Smooth muscle cell (in vitro differentiated cells): ENCODE data around the gene P4HB. TPM values are rescaled to one million over a fixed set of nuclear protein-coding genes. Genes with fewer than 3 reads are reported as not detected.
"Not testable (repeated sequence)": the region's sequence is repeated elsewhere in the genome, so short reads cannot be mapped to it uniquely, and the experiment has no call there.

ENCODE experiments used
- DNase-seq: peaks from one replicate; lab custom pipeline; 2025; ENCODE audit not compliant: unreplicated experiment; lab: John Stamatoyannopoulos, UW
- H2AFZ ChIP-seq: fragments of 200-600 bp; sonication (generic); 2 replicates; pipeline ENCODE4 v1.6.0; 2016; ENCODE audit warnings: antibody characterized with exemption, low read depth, mild to moderate bottlenecking
- H3F3A ChIP-seq: fragments of 200-600 bp; sonication (generic); 2 replicates; pipeline ENCODE4 v1.6.0; 2017; ENCODE audit warnings: antibody characterized with exemption, low read depth
- H3K27ac ChIP-seq: fragments of 200-600 bp; sonication (generic); 2 replicates; pipeline ENCODE4 v1.5.1; 2016; ENCODE audit warnings: low read depth, mild to moderate bottlenecking
- H3K27me3 ChIP-seq: fragments of 200-600 bp; sonication (generic); 2 replicates; pipeline ENCODE4 v1.6.1; 2016; ENCODE audit warnings: low read depth, mild to moderate bottlenecking
- H3K36me3 ChIP-seq: fragments of 200-600 bp; sonication (generic); 2 replicates; pipeline ENCODE4 v1.5.1; 2016; ENCODE audit warnings: low read depth
- H3K4me1 ChIP-seq: fragments of 200-600 bp; sonication (generic); 2 replicates; pipeline ENCODE4 v1.5.1; 2016; ENCODE audit warnings: low read depth
- H3K4me2 ChIP-seq: fragments of 200-600 bp; sonication (generic); 2 replicates; pipeline ENCODE4 v1.6.0; 2016; ENCODE audit warnings: mild to moderate bottlenecking
- H3K4me3 ChIP-seq: fragments of 200-600 bp; sonication (generic); 2 replicates; pipeline ENCODE4 v1.5.1; 2016; ENCODE audit warnings: mild to moderate bottlenecking
- H3K79me2 ChIP-seq: fragments of 200-600 bp; sonication (generic); 2 replicates; pipeline ENCODE4 v1.6.0; 2016; ENCODE audit warnings: low read depth, mild to moderate bottlenecking
- H3K9ac ChIP-seq: fragments of 200-600 bp; sonication (generic); 2 replicates; pipeline ENCODE4 v1.6.0; 2016; ENCODE audit warnings: low read depth
- H3K9me3 ChIP-seq: fragments of 200-600 bp; sonication (generic); replicated peaks from 2 replicates; pipeline ENCODE4 v1.5.1; 2016; ENCODE audit warnings: low read depth
- H4K20me1 ChIP-seq: fragments of 200-600 bp; sonication (generic); 2 replicates; pipeline ENCODE4 v1.6.0; 2016; ENCODE audit warnings: low read depth
- CTCF ChIP-seq: fragments of 200-600 bp; sonication (generic); IDR thresholded peaks from 2 replicates; pipeline ENCODE4 v1.5.1; 2017; ENCODE audit warnings: borderline replicate concordance, mild to moderate bottlenecking, antibody characterized with exemption; ENCODE audit not compliant: insufficient read depth, poor library complexity, severe bottlenecking
- WGBS: methylation state at CpG from one replicate; pipeline ENCODE4 v1.1.7; 2016; ENCODE audit warnings: low lambda C conversion rate; 5-methylcytosine and 5-hydroxymethylcytosine counted together
- polyA plus RNA-seq: library from polyadenylated mRNA; unstranded; fragments of >200 nt; fragmentation: Nextera tagmentation; extraction: Ambion mirVana; gene quantifications from 2 replicates; pipeline ENCODE4 v1.2.1, GENCODE V29; 2016
- total RNA-seq: library from RNA; depleted of rRNA; stranded (reverse); fragments of >200 nt; gene quantifications from 2 replicates; pipeline ENCODE4 v1.2.3, GENCODE V29; 2014

The P4HB gene
- total and polyA plus RNA-seq, 2 experiments from 2014 or later = 1,526 to 1,593 TPM

DNA sequence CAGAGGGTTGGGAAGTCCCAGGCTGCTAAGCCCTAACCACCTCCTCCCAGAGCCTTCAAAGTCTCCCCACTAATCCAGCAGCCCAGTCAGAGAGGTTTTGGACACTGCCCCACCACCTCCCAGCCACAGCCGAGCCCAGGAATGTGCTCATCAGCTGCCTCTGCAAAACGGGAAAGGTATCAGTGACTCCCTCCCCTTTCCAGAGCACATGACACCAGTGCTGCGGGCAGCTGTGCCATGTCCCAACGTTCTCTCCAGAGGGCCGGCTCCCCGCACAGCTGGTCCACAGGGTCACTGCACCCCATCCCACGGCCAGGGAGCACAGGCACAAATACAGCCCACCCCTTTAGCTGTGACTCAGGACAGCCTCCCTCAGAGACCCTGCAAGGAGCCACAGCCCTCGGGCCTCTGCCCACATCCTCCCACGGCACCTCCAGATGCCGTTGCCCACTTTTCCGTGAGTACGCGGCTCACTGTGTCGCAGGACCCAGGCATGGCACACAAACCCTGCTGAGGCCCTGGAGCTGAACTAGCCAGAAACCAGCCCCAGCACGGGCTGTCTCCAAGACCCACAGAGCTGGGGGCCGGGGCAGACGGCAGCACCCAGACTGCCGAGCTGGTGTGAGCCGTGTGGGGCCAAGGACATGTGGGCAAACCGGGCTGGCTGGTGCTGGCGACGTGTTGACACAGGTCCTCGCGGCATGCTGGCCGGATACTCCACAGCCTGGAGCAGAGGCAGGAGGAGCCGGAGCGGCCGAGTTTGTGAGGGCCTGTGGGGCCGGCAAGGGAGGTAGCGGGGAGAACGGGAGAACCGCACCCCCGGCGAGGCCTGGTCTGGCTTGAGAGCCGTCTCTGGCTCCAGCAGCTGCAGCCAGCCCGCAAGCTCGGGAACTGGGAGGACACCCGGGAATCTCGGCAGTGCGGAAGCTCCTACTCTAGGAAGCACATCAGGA is 19.2 kb downstream of the P4HB start:
- 71% methylated on average over 40 of the region's 40 CpGs for WGBS
- Histone ChIP-seq H4K20me1 (peaks cover 41% of the 10 kb centered on the region), H3K9me3 (no peaks in the 10 kb centered on the region), H3K9ac (no peak overlapping the region), H3K4me2 (no peak overlapping the region), H3K79me2 (no peaks in the 10 kb centered on the region), H3K4me3 (no peak overlapping the region), H3F3A (peaks cover 49% of the 10 kb centered on the region), H3K36me3 (peaks cover 3% of the 10 kb centered on the region), H3K4me1 (no peaks in the 10 kb centered on the region), H2AFZ (no peak overlapping the region), H3K27me3 (no peaks in the 10 kb centered on the region), H3K27ac (peak overlapping the region; percentile 52)
- TF ChIP-seq CTCF = no peak
- no peak for DNase-seq

DNA sequence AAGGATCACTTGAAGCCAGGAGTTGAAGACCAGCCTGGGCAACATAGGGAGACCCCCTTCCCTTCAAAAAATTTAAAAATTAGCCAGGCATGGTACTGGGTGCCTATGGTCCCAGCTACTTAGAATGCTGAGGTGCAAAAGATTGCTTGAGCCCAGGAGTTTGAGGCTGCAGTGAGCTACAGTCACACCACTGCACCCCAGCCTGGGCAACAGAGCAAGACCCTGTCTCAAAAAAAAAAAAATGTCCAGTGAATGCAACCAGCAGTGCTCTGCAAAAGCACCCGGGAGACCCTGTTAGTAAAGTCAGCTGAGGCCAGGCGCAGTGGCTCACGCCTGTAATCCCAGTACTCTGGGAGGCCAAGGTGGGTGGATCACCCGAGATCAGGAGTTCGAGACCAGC is 20.3 kb downstream of the P4HB start:
- WGBS = 89% methylated on average over 5 of the region's 5 CpGs
- H3K4me2 ChIP-seq, H2AFZ ChIP-seq, H3K27me3 ChIP-seq, H3K9me3 ChIP-seq, H3K36me3 ChIP-seq, H3K9ac ChIP-seq, H3K4me3 ChIP-seq, DNase-seq, H3K4me1 ChIP-seq, H3K79me2 ChIP-seq, H3K27ac ChIP-seq: not testable (repeated sequence)
- Histone ChIP-seq H3F3A (peaks cover 38% of the 10 kb centered on the region), H4K20me1 (peaks cover 31% of the 10 kb centered on the region)

DNA sequence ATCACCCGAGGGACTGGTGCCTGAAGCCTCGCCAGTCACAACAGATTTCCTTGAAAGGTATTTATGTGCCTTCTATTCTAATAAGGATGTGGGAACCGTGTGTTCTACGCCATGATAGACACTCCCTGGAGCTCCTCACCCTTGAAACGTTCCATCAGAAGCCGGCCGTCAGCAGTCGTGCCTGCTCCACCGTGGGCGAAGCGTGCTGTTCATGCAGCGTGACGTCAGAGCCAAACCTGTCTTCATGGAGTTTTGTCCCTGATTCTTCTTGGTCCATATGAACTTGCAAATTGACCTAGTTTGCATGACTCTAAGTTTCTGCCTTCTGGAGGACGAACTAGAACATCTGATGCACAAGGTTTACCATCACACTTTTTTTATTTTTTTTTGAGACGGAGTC is 21.0 kb downstream of the P4HB start:
- no peak for TF ChIP-seq CTCF
- H3K79me2 ChIP-seq = no peaks in the 10 kb centered on the region
- H3K9me3 ChIP-seq = no peaks in the 10 kb centered on the region
- H3K4me2 ChIP-seq = no peak overlapping the region
- no peaks in the 10 kb centered on the region for H3K36me3 ChIP-seq
- H2AFZ ChIP-seq = no peak overlapping the region
- H3K9ac ChIP-seq = no peak overlapping the region
- no peak overlapping the region for H3K4me3 ChIP-seq
- H4K20me1 ChIP-seq = peaks cover 23% of the 10 kb centered on the region
- no peaks in the 10 kb centered on the region for H3K4me1 ChIP-seq
- peaks cover 33% of the 10 kb centered on the region for H3F3A ChIP-seq
- DNase-seq = no peak
- no peak overlapping the region for H3K27ac ChIP-seq
- no peaks in the 10 kb centered on the region for H3K27me3 ChIP-seq
- WGBS = 85% methylated on average over 15 of the region's 15 CpGs

DNA sequence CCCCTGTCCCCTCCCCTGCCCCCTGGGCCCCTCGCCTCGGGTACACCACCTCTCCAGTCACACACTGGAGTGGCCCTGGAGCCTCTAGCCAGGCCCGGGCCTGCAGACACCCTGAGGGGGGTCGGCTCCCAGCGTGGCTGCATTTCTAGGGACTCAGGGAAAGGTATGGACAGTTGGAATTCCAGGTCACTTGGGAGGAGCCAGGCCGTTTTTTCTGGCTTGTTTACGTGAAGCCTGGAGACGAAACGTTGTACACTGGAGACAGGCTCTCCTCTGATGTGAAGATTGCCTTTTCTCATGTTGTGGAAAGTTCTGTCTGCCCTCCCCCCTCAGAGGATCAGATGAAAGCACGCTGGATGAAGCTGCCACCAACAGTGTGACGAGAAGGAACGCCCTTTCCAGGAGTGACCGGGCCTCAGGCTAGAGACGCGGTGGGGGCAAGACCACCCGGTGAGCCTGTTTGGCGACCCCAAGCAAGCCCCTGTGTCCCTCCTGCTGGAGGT is 21.5 kb downstream of the P4HB start:
- H3K9me3 ChIP-seq = no peaks in the 10 kb centered on the region
- no peak overlapping the region for H3K9ac ChIP-seq
- H3K27ac ChIP-seq = no peak overlapping the region
- H2AFZ ChIP-seq = no peak overlapping the region
- H3K79me2 ChIP-seq = no peaks in the 10 kb centered on the region
- DNase-seq = no peak
- H3K36me3 ChIP-seq = no peaks in the 10 kb centered on the region
- H3K4me1 ChIP-seq = peaks cover 4% of the 10 kb centered on the region
- WGBS = 50% methylated on average over 17 of the region's 17 CpGs
- TF ChIP-seq CTCF = no peak
- H3K27me3 ChIP-seq = no peaks in the 10 kb centered on the region
- H4K20me1 ChIP-seq = peaks cover 18% of the 10 kb centered on the region
- H3K4me2 ChIP-seq = no peak overlapping the region
- no peak overlapping the region for H3K4me3 ChIP-seq
- H3F3A ChIP-seq = peaks cover 30% of the 10 kb centered on the region
